Measurements from ENCODE around the gene TMEFF1.

GRCh38 chr9:100591139-100591538, 118.2 kb downstream of the TMEFF1 start:
- TF ChIP-seq EZH2 (IDR thresholded peaks at IDR 0.05; ENCODE audit: insufficient read depth, poor library complexity, severe bottlenecking): no peak
- no peak for TF ChIP-seq EZH2phosphoT487 (IDR thresholded peaks at IDR 0.05; ENCODE audit: insufficient read depth, low read depth)

Data from GM23248 (cell line).